SK-N-SH (cell line): ENCODE data around the gene UTP4.

Experiments
- CHD2 ChIP-seq: fragments of 150-350 bp; IDR thresholded peaks from 2 replicates; pipeline ENCODE4 v1.6.1; 2018; ENCODE audit warnings: low read length; ENCODE audit not compliant: partially characterized antibody
- GABPA ChIP-seq: IDR thresholded peaks from 2 replicates; pipeline ENCODE4 v1.4.0; 2012; ENCODE audit warnings: low read depth, mild to moderate bottlenecking
- RAD21 ChIP-seq: IDR thresholded peaks from 2 replicates; pipeline ENCODE4 v1.6.1; 2012; ENCODE audit warnings: mild to moderate bottlenecking, low read length
- TF ChIP-seq, protein P1 (sequence below): IDR thresholded peaks from 2 replicates; pipeline ENCODE4 v1.4.0; 2012; ENCODE audit warnings: low read depth
- TF ChIP-seq, protein P2 (sequence below): fragments of 200-600 bp; sonication (generic); IDR thresholded peaks from 2 replicates; pipeline ENCODE4 v1.6.1; 2017; ENCODE audit warnings: antibody characterized with exemption, mild to moderate bottlenecking, moderate library complexity
- TF ChIP-seq, protein P3 (sequence below): IDR thresholded peaks from 2 replicates; pipeline ENCODE4 v1.6.1; 2012; ENCODE audit warnings: mild to moderate bottlenecking, low read depth, low read length, moderate library complexity

DNA sequence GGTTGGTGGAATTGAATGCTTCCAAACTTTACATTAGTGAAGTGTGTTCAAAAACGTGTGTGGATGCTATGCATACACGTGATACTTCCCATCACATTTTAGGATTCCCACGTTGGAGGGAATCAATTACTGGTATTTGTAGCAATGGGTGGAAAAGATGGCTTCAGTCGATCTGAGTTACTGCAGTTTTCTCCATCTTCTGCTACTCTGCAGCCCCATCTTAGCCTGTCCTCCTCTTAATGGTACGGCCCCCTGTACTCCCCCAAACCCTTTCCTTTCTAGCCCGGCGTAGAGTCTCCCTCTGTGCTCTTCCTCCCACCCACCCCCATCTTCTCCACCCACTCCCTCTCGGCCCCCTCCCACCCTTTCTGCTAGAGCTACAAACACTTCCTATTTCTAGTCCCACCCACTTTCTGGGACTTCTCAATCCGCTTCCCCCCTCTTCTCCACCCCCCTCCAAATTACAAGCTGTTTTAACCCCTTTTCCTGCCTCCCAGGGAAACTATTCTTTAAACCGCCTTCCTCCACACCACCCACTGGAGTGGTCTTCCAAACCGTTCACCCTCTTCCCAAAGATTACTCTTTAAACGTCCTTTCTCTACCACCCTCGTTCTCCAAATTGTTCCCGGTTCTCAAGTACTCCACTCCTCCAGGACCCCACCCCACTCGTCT lies 1.1 kb upstream of the UTP4 start:
- TF ChIP-seq, protein P1, sequence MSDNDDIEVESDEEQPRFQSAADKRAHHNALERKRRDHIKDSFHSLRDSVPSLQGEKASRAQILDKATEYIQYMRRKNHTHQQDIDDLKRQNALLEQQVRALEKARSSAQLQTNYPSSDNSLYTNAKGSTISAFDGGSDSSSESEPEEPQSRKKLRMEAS = no peak
- TF ChIP-seq, protein P2, sequence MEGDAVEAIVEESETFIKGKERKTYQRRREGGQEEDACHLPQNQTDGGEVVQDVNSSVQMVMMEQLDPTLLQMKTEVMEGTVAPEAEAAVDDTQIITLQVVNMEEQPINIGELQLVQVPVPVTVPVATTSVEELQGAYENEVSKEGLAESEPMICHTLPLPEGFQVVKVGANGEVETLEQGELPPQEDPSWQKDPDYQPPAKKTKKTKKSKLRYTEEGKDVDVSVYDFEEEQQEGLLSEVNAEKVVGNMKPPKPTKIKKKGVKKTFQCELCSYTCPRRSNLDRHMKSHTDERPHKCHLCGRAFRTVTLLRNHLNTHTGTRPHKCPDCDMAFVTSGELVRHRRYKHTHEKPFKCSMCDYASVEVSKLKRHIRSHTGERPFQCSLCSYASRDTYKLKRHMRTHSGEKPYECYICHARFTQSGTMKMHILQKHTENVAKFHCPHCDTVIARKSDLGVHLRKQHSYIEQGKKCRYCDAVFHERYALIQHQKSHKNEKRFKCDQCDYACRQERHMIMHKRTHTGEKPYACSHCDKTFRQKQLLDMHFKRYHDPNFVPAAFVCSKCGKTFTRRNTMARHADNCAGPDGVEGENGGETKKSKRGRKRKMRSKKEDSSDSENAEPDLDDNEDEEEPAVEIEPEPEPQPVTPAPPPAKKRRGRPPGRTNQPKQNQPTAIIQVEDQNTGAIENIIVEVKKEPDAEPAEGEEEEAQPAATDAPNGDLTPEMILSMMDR = no peak
- TF ChIP-seq CHD2 (no peak), RAD21 (no peak), GABPA (no peak)
- TF ChIP-seq, protein P3, sequence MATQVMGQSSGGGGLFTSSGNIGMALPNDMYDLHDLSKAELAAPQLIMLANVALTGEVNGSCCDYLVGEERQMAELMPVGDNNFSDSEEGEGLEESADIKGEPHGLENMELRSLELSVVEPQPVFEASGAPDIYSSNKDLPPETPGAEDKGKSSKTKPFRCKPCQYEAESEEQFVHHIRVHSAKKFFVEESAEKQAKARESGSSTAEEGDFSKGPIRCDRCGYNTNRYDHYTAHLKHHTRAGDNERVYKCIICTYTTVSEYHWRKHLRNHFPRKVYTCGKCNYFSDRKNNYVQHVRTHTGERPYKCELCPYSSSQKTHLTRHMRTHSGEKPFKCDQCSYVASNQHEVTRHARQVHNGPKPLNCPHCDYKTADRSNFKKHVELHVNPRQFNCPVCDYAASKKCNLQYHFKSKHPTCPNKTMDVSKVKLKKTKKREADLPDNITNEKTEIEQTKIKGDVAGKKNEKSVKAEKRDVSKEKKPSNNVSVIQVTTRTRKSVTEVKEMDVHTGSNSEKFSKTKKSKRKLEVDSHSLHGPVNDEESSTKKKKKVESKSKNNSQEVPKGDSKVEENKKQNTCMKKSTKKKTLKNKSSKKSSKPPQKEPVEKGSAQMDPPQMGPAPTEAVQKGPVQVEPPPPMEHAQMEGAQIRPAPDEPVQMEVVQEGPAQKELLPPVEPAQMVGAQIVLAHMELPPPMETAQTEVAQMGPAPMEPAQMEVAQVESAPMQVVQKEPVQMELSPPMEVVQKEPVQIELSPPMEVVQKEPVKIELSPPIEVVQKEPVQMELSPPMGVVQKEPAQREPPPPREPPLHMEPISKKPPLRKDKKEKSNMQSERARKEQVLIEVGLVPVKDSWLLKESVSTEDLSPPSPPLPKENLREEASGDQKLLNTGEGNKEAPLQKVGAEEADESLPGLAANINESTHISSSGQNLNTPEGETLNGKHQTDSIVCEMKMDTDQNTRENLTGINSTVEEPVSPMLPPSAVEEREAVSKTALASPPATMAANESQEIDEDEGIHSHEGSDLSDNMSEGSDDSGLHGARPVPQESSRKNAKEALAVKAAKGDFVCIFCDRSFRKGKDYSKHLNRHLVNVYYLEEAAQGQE = no peak
